Measurements from ENCODE around the gene THBS3. TPM values are rescaled to one million over a fixed set of nuclear protein-coding genes. Genes with fewer than 3 reads are reported as not detected.

THBS3 gene
- total and polyA plus RNA-seq, 9 of the 15 experiments (the other 6 are each of a cell fraction or from before 2014, with no cell fraction given): 0.59 to 8.3 (median 3.2) TPM

DNA sequence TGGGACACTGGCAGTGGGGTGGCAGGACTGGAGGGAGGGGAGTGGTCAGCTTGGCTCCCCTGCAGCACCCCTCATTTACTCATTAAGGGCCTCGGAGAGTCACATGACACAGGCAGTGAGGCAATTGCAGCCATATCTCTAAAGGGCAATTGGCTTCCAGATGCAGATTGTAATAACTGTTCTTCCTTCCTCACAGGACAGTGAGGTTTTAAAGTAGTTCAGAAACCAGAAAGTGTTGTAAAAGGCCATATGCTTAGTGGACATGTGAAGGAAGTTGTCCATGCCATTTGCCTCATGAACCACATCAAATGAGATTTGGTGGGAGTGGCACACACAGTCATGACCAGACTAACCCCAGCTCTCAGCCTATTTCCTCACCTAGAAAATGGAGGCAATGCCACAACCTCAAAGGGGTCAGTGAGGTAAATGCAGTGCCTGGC, 11.9 kb upstream of the THBS3 start (continued):
- TF ChIP-seq TEAD1 (CRISPR knock-in tag; IDR thresholded peaks at IDR 0.05) (0 out of 4 replicates have a peak, but pooled peaks of 1 of the 2 experiments have one; percentile 8), FOXK2 (conservative IDR thresholded peaks at IDR 0.05 in 1 of 2, IDR thresholded peaks at IDR 0.05 in 1 of 2; ENCODE audit: low read depth in 2 of 2) (peak in 1 of 2 experiments; percentile 13; a peak in 1 of 4 replicates), ZNF764 (CRISPR knock-in tag; IDR thresholded peaks at IDR 0.05; ENCODE audit: low read depth) (no peak), SRSF1 (IDR thresholded peaks at IDR 0.05; ENCODE audit: low read depth, low read length) (no peak), ZNF586 (CRISPR knock-in tag; conservative IDR thresholded peaks at IDR 0.05) (no peak), FOXA1 (IDR thresholded peaks at IDR 0.05; ENCODE audit: borderline replicate concordance) (no peak), FOS (IDR thresholded peaks at IDR 0.05; ENCODE audit: extremely low read depth, insufficient read length) (peak; percentile 61), SOX6 (IDR thresholded peaks at IDR 0.05) (no peak)
- TF ChIP-seq, protein P1, sequence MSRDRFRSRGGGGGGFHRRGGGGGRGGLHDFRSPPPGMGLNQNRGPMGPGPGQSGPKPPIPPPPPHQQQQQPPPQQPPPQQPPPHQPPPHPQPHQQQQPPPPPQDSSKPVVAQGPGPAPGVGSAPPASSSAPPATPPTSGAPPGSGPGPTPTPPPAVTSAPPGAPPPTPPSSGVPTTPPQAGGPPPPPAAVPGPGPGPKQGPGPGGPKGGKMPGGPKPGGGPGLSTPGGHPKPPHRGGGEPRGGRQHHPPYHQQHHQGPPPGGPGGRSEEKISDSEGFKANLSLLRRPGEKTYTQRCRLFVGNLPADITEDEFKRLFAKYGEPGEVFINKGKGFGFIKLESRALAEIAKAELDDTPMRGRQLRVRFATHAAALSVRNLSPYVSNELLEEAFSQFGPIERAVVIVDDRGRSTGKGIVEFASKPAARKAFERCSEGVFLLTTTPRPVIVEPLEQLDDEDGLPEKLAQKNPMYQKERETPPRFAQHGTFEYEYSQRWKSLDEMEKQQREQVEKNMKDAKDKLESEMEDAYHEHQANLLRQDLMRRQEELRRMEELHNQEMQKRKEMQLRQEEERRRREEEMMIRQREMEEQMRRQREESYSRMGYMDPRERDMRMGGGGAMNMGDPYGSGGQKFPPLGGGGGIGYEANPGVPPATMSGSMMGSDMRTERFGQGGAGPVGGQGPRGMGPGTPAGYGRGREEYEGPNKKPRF (IDR thresholded peaks at IDR 0.05; ENCODE audit: low read depth, low read length): no peak
- TF ChIP-seq, protein P2, sequence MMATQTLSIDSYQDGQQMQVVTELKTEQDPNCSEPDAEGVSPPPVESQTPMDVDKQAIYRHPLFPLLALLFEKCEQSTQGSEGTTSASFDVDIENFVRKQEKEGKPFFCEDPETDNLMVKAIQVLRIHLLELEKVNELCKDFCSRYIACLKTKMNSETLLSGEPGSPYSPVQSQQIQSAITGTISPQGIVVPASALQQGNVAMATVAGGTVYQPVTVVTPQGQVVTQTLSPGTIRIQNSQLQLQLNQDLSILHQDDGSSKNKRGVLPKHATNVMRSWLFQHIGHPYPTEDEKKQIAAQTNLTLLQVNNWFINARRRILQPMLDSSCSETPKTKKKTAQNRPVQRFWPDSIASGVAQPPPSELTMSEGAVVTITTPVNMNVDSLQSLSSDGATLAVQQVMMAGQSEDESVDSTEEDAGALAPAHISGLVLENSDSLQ (IDR thresholded peaks at IDR 0.05): no peak
- TF ChIP-seq, protein P3, sequence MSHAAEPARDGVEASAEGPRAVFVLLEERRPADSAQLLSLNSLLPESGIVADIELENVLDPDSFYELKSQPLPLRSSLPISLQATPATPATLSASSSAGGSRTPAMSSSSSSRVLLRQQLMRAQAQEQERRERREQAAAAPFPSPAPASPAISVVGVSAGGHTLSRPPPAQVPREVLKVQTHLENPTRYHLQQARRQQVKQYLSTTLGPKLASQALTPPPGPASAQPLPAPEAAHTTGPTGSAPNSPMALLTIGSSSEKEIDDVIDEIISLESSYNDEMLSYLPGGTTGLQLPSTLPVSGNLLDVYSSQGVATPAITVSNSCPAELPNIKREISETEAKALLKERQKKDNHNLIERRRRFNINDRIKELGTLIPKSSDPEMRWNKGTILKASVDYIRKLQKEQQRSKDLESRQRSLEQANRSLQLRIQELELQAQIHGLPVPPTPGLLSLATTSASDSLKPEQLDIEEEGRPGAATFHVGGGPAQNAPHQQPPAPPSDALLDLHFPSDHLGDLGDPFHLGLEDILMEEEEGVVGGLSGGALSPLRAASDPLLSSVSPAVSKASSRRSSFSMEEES (CRISPR knock-in tag; IDR thresholded peaks at IDR 0.05): peak; percentile 97
- TF ChIP-seq, protein P4, sequence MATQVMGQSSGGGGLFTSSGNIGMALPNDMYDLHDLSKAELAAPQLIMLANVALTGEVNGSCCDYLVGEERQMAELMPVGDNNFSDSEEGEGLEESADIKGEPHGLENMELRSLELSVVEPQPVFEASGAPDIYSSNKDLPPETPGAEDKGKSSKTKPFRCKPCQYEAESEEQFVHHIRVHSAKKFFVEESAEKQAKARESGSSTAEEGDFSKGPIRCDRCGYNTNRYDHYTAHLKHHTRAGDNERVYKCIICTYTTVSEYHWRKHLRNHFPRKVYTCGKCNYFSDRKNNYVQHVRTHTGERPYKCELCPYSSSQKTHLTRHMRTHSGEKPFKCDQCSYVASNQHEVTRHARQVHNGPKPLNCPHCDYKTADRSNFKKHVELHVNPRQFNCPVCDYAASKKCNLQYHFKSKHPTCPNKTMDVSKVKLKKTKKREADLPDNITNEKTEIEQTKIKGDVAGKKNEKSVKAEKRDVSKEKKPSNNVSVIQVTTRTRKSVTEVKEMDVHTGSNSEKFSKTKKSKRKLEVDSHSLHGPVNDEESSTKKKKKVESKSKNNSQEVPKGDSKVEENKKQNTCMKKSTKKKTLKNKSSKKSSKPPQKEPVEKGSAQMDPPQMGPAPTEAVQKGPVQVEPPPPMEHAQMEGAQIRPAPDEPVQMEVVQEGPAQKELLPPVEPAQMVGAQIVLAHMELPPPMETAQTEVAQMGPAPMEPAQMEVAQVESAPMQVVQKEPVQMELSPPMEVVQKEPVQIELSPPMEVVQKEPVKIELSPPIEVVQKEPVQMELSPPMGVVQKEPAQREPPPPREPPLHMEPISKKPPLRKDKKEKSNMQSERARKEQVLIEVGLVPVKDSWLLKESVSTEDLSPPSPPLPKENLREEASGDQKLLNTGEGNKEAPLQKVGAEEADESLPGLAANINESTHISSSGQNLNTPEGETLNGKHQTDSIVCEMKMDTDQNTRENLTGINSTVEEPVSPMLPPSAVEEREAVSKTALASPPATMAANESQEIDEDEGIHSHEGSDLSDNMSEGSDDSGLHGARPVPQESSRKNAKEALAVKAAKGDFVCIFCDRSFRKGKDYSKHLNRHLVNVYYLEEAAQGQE (IDR thresholded peaks at IDR 0.05; ENCODE audit: borderline replicate concordance): peak; percentile 55; the same call in 1 of the 2 replicates
- TF ChIP-seq, protein P4 (CRISPR knock-in tag; IDR thresholded peaks at IDR 0.05; ENCODE audit: low read depth): no peak
- TF ChIP-seq, protein P5, sequence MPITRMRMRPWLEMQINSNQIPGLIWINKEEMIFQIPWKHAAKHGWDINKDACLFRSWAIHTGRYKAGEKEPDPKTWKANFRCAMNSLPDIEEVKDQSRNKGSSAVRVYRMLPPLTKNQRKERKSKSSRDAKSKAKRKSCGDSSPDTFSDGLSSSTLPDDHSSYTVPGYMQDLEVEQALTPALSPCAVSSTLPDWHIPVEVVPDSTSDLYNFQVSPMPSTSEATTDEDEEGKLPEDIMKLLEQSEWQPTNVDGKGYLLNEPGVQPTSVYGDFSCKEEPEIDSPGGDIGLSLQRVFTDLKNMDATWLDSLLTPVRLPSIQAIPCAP (CRISPR knock-in tag; IDR thresholded peaks at IDR 0.05; ENCODE audit: borderline replicate concordance): no peak
